ENCODE results near the gene CDC26. TPM values are rescaled to one million over a fixed set of nuclear protein-coding genes. Genes with fewer than 3 reads are reported as not detected.

The CDC26 gene
- total RNA-seq: 10 to 100 TPM; 25.6 to 33.6 TPM

DNA sequence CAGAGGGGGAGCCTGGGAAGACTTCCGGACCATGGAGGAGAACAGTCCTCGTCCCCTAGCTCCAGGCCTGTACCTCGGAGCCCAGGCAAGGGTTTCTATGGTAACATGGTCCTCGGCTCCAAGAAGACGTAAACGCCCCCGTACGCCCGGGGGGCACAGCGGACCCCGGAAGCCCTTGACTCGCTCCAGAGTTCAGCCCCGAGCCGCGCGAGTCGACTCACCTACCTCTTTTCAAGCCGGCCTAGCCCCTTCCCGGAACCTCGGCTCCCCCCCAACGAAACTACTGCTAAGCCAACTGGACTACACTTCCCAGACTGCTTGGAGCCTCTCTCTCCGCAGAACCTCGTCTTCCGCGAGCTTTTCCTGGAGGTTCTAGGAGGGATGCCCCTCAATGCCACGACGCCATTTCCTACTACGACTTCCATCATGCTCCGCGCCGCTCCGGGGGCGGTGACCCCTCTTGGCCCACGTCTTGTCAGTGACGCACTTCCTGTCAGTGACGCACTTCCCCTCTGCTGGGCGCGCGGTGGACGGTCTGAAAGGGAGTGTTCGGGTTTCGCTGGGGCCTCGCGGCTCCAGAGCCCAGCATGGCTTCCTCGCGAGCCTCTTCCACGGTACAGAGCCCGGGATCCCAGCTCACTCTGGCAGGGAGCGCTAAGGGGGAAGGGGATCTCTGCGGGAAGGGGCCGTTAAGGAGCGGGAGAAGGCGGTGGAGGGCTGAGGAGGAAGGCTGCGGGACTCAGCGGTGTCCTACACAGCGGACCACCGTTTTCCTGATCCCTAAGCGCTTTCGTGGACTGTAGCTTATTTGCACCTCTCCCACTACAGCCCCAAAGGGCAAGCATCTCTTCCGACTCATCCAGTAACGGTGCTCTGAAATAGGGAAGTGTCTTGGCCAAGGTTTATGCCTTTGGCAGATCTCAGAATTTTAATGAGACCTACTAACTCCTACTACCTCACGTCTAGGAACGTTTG, at the start of gene CDC26, which contains the start of gene PRPF4:
Gene CDC26 (minus strand): TSS at position 416 of the 975 bp plus-strand sequence. CDS start 3,065 bp downstream, outside the sequence.
Gene PRPF4 (plus strand): TSS at position 502 of the 975 bp plus-strand sequence. CDS start 86 bp downstream, at position 588.
- Mint-ChIP-seq H3K4me3 (no peak within 1 kb of the TSS), H3K27me3 (no peaks in the 10 kb centered on the region), H3K36me3 (peaks cover 38% of the 10 kb centered on the region), H3K27ac (no peak within 1 kb of the TSS), H3K9me3 (ENCODE audit: low read depth) (no peaks in the 10 kb centered on the region), H3K4me1 (peaks cover 32% of the 10 kb centered on the region)
- DNase-seq (peak; percentile 98), ATAC-seq (peak; percentile 96)
- CTCF ChIA-PET: interaction anchor here (0.9 to 5.6 kb wide), 33 partner anchors 10 to 383 kb away, joined by 3 to 60 read pairs (median 5); partner anchors contain the start of genes ALAD, BSPRY, C9orf43 and FKBP15

- Mint-ChIP-seq H3K27ac (no peak overlapping the region), H3K36me3 (peaks cover 2% of the 10 kb centered on the region), H3K4me3 (no peak overlapping the region), H3K9me3 (ENCODE audit: low read depth) (no peaks in the 10 kb centered on the region), H3K27me3 (peaks cover 3% of the 10 kb centered on the region), H3K4me1 (no peaks in the 10 kb centered on the region)
- ATAC-seq: no peak
- DNase-seq: no peak
- CTCF ChIA-PET: no interaction called here
These were observed 47.3 kb upstream of the CDC26 start for GRCh38 chr9:113322671-113323070.

GRCh38 chr9:113320051-113320450, 44.7 kb upstream of the CDC26 start:
- Mint-ChIP-seq H3K27me3 (peaks cover 7% of the 10 kb centered on the region), H3K27ac (no peak overlapping the region), H3K9me3 (ENCODE audit: low read depth) (no peaks in the 10 kb centered on the region), H3K36me3 (peaks cover 2% of the 10 kb centered on the region), H3K4me1 (no peaks in the 10 kb centered on the region), H3K4me3 (no peak overlapping the region)
- DNase-seq (no peak), ATAC-seq (no peak)
- CTCF ChIA-PET: interaction anchor here (1.3 kb wide), 1 partner anchor 8 kb away, joined by 3 read pairs; no protein-coding TSS in a partner anchor

GRCh38 chr9:113319054-113319453, 43.7 kb upstream of the CDC26 start:
- peaks cover 2% of the 10 kb centered on the region for H3K36me3 Mint-ChIP-seq
- ATAC-seq: no peak
- H3K4me3 Mint-ChIP-seq: no peak overlapping the region
- H3K9me3 Mint-ChIP-seq (ENCODE audit: low read depth): no peaks in the 10 kb centered on the region
- H3K27ac Mint-ChIP-seq: no peak overlapping the region
- CTCF ChIA-PET: interaction anchor here (1.3 kb wide), 2 partner anchors 9 to 127 kb away, joined by 3 read pairs; no protein-coding TSS in a partner anchor
- DNase-seq: no peak
- no peaks in the 10 kb centered on the region for H3K4me1 Mint-ChIP-seq
- H3K27me3 Mint-ChIP-seq: peaks cover 7% of the 10 kb centered on the region

DNA sequence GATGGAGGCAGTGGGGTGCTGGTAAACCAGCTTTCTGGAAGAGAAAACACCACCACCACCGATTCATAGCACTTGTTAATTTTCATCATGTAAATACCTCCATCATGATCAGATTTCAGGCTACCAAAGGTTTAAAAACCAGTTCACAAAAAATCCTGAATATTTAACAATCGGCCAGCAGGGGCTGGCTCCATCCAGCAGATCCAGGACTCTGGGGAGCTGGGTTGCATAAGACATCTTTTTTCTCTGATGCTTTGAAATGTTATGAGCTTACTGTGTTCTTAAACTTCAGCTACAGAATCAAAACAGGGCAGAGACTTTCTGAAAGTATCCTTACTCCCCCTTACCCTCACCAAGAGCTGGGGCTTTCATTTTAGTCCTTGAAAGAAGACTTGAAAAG, 42.4 kb upstream of the CDC26 start:
- CTCF ChIA-PET: no interaction called here
- no peaks in the 10 kb centered on the region for H3K9me3 Mint-ChIP-seq (ENCODE audit: low read depth)

DNA sequence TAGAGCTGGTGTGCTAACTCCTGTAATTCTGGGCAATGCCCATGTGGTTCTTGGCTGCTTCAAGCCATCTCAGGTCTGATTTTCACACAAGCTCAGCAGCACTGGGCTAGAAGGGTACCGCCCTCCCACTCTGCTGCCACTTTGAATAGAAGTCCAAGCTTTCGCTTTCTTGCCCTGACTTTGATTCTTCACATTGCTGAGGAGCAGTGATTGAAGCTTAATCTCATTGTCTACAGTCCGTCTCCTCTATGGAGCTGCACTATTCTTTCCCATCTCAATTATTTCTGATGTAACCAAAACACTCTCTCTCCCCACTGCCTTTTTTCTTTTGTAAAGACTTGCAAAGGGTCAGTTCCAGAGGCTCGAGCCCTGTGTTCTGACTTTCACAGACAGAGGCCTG, 40.7 kb upstream of the CDC26 start:
- CTCF ChIA-PET: no interaction called here
- no peak for DNase-seq
- H3K27ac Mint-ChIP-seq: no peak overlapping the region

More for the DNA sequence above, 42.4 kb upstream of the CDC26 start:
- Mint-ChIP-seq H3K4me3 (no peak overlapping the region), H3K27me3 (peaks cover 7% of the 10 kb centered on the region), H3K27ac (no peak overlapping the region), H3K4me1 (no peaks in the 10 kb centered on the region), H3K36me3 (peaks cover 2% of the 10 kb centered on the region)
- ATAC-seq (no peak), DNase-seq (no peak)

GRCh38 chr9:113315231-113315630, 39.9 kb upstream of the CDC26 start:
- no peaks in the 10 kb centered on the region for H3K4me1 Mint-ChIP-seq
- CTCF ChIA-PET: no interaction called here
- ATAC-seq: no peak
- H3K27me3 Mint-ChIP-seq: peaks cover 4% of the 10 kb centered on the region
- DNase-seq: no peak
- no peaks in the 10 kb centered on the region for H3K9me3 Mint-ChIP-seq (ENCODE audit: low read depth)
- no peak overlapping the region for H3K4me3 Mint-ChIP-seq
- peaks cover 2% of the 10 kb centered on the region for H3K36me3 Mint-ChIP-seq
- no peak overlapping the region for H3K27ac Mint-ChIP-seq

More for the DNA sequence above, 40.7 kb upstream of the CDC26 start:
- H3K9me3 Mint-ChIP-seq (ENCODE audit: low read depth): no peaks in the 10 kb centered on the region
- H3K4me1 Mint-ChIP-seq: no peaks in the 10 kb centered on the region
- no peak overlapping the region for H3K4me3 Mint-ChIP-seq
- ATAC-seq: no peak
- H3K27me3 Mint-ChIP-seq: peaks cover 4% of the 10 kb centered on the region
- peaks cover 2% of the 10 kb centered on the region for H3K36me3 Mint-ChIP-seq

DNA sequence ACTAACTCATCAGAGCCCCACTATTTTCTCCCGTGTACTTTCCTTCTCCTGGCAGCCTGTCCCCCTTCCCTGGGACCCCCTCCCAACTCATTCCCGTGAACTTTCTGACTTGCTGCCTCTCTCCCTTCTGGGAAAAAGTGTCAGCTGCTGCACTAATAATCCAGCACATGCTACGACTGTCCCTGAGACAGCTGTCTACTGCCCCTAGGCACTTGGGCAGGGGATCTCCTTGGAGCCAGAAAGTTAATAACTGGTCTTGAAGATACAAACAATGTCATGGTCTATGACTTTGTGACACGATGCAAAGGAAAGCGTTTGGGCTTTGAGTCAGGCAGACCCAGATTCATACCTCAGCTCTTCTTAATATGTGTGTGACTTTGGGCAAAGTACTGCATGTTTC, 37.9 kb upstream of the CDC26 start:
- no peaks in the 10 kb centered on the region for H3K9me3 Mint-ChIP-seq (ENCODE audit: low read depth)
- CTCF ChIA-PET: interaction anchor here (0.7 to 2.5 kb wide), 3 partner anchors 37 to 342 kb away, joined by 3 to 6 read pairs (median 4); partner anchors contain the start of gene ALAD
- no peak overlapping the region for H3K4me3 Mint-ChIP-seq
- no peaks in the 10 kb centered on the region for H3K4me1 Mint-ChIP-seq
- ATAC-seq: no peak
- peaks cover 4% of the 10 kb centered on the region for H3K27me3 Mint-ChIP-seq
- H3K36me3 Mint-ChIP-seq: no peaks in the 10 kb centered on the region
- no peak overlapping the region for H3K27ac Mint-ChIP-seq
- no peak for DNase-seq

DNA sequence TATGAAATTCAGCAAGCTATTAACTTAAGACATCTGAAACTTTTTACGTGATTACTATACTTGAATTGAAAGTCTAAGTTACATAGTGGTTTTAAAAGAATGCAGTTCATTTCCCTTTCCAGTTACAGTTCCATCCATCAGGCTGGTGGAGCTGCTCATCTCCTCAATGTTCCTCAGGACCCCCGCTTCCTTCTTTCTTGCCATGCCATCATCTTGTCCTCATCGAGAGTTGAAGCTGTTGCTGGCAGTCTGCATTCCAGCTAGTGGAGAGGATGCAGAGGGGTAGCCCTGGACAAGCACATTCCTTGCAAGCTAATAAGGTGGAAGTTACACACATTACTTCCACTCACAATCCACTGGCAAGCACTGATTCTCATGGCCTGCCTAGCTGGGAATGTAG, 36.6 kb upstream of the CDC26 start:
- DNase-seq (no peak), ATAC-seq (no peak)
- Mint-ChIP-seq H3K4me1 (no peaks in the 10 kb centered on the region), H3K4me3 (no peak overlapping the region), H3K36me3 (no peaks in the 10 kb centered on the region), H3K27ac (no peak overlapping the region), H3K27me3 (peaks cover 4% of the 10 kb centered on the region), H3K9me3 (ENCODE audit: low read depth) (no peaks in the 10 kb centered on the region)
- CTCF ChIA-PET: interaction anchor here (2.1 to 2.5 kb wide), 2 partner anchors 89 to 346 kb away, joined by 6 to 10 read pairs; partner anchors contain the start of gene ALAD

DNA sequence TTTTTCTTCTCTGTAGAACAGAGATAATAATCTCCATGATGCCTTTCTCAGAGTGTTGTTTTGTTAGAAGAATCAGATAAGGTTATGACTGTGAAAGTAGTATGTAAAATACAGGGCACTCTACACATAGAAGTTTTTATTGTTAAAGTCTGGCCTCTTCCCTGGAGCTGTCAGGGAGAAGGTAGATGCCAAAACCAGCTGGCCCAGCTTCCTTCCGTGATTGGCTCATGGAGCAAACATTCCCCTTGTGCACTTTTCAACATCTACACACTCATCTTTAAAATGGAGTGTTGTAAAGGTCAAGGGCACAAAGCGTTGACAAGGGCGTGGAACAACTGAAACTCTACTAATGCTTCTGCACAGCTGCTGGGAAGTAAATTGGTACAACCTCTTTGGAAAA, 35.2 kb upstream of the CDC26 start:
- DNase-seq (no peak), ATAC-seq (no peak)
- H3K9me3 Mint-ChIP-seq (ENCODE audit: low read depth): no peaks in the 10 kb centered on the region
- CTCF ChIA-PET: interaction anchor here (0.9 to 2.0 kb wide), 6 partner anchors 17 to 350 kb away, joined by 3 to 6 read pairs (median 4); partner anchors contain the start of gene ALAD
- no peak overlapping the region for H3K27ac Mint-ChIP-seq
- H3K36me3 Mint-ChIP-seq: no peaks in the 10 kb centered on the region
- no peaks in the 10 kb centered on the region for H3K4me1 Mint-ChIP-seq
- H3K27me3 Mint-ChIP-seq: peaks cover 3% of the 10 kb centered on the region
- H3K4me3 Mint-ChIP-seq: no peak overlapping the region

- Mint-ChIP-seq H3K27ac (no peak overlapping the region), H3K4me1 (no peaks in the 10 kb centered on the region), H3K9me3 (ENCODE audit: low read depth) (no peaks in the 10 kb centered on the region), H3K27me3 (peaks cover 3% of the 10 kb centered on the region), H3K4me3 (no peak overlapping the region), H3K36me3 (no peaks in the 10 kb centered on the region)
- ATAC-seq: peak; percentile 55
- CTCF ChIA-PET: interaction anchor here (0.6 to 2.0 kb wide), 9 partner anchors 28 to 351 kb away, joined by 3 to 6 read pairs (median 3); partner anchors contain the start of genes ALAD, C9orf43 and POLE3
- peak; percentile 51 for DNase-seq
These were observed 33.9 kb upstream of the CDC26 start for GRCh38 chr9:113309204-113309813.

- Mint-ChIP-seq H3K27me3 (peaks cover 9% of the 10 kb centered on the region), H3K36me3 (no peaks in the 10 kb centered on the region), H3K4me3 (no peak overlapping the region), H3K4me1 (no peaks in the 10 kb centered on the region), H3K9me3 (ENCODE audit: low read depth) (no peaks in the 10 kb centered on the region), H3K27ac (no peak overlapping the region)
- DNase-seq (no peak), ATAC-seq (no peak)
- CTCF ChIA-PET: no interaction called here
These were observed 32.1 kb upstream of the CDC26 start for GRCh38 chr9:113307396-113307975.

GRCh38 chr9:113306566-113306965, 31.2 kb upstream of the CDC26 start:
- Mint-ChIP-seq H3K27ac (no peak overlapping the region), H3K4me1 (no peaks in the 10 kb centered on the region), H3K27me3 (peaks cover 9% of the 10 kb centered on the region), H3K36me3 (no peaks in the 10 kb centered on the region), H3K4me3 (no peak overlapping the region), H3K9me3 (ENCODE audit: low read depth) (no peaks in the 10 kb centered on the region)
- CTCF ChIA-PET: no interaction called here
- no peak for DNase-seq
- no peak for ATAC-seq
